Breast epithelium (tissue), 3 donors: ENCODE measurements around the gene PDCD10.
A peak's percentile ranks its signal among the peaks of the same experiment; 100 is the strongest.

ENCODE experiments used
- POLR2A ChIP-seq: fragments of 450-650 bp; IDR thresholded peaks from one replicate; pipeline ENCODE4 v1.6.1; 2016; ENCODE audit warnings: antibody characterized with exemption, mild to moderate bottlenecking, moderate library complexity
- POLR2AphosphoS5 ChIP-seq, 3 donors: sonication (generic); formaldehyde crosslinking; IDR thresholded peaks; one replicate each; pipeline ENCODE4 v1.6.1; 2017; ENCODE audit warnings: antibody characterized with exemption in 3 of 3
- TF ChIP-seq, protein P1 (sequence below), 3 donors: fragments of 450-650 bp; IDR thresholded peaks; one replicate each; pipeline ENCODE4 v1.5.1; 2016 to 2017; ENCODE audit warnings: antibody characterized with exemption in 3 of 3, mild to moderate bottlenecking in 3 of 3, moderate library complexity in 3 of 3

DNA sequence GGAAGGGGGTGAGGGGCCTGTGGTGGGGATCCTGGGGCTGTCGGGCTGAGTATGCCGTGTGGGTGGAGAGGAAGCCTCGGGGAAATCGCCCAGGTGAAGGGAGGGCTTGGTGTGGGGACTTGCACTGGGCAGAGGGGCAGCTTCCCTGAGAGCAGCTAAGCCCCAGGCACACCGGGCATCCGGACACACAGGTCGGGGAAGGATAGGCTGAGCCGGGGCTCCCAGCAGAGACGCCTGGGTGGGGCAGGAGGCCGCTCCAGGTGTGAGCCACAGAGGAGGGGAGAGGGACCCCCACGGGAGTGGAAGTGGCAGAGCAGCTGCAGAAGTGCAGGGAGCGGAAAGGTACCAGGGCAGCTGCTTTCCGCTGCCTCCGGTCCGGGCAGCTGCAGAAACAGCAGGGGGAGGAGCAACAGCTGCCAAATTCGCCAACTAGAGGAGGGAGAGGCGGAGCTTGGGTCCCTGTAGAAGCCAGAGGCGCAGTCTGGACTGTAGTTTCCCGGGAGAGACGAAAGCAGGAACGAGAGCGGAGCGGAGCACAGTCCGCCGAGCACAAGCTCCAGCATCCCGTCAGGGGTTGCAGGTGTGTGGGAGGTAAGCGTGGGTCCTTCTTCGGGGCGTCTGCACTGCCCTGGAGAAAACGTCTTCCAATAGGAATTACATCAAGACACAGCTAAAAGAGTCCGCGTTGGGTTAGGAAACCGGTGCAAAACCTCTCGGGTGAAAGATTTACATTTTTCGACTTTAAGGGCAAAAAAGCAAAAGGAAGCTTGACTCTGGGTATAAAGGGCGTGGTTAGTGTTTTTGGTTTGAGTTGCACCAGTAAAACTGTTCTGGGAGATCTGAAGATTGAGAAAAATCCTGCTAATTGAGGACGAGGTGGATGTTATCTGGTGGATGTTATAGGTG, 794 bp upstream of the PDCD10 start, which contains the start of gene SERPINI1:
- TF ChIP-seq, protein P1, sequence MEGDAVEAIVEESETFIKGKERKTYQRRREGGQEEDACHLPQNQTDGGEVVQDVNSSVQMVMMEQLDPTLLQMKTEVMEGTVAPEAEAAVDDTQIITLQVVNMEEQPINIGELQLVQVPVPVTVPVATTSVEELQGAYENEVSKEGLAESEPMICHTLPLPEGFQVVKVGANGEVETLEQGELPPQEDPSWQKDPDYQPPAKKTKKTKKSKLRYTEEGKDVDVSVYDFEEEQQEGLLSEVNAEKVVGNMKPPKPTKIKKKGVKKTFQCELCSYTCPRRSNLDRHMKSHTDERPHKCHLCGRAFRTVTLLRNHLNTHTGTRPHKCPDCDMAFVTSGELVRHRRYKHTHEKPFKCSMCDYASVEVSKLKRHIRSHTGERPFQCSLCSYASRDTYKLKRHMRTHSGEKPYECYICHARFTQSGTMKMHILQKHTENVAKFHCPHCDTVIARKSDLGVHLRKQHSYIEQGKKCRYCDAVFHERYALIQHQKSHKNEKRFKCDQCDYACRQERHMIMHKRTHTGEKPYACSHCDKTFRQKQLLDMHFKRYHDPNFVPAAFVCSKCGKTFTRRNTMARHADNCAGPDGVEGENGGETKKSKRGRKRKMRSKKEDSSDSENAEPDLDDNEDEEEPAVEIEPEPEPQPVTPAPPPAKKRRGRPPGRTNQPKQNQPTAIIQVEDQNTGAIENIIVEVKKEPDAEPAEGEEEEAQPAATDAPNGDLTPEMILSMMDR (IDR thresholded peaks at IDR 0.05): no peak
- TF ChIP-seq POLR2AphosphoS5 (IDR thresholded peaks at IDR 0.05): peak in 1 of 3 donors; percentile 38
- TF ChIP-seq POLR2A: no peak
